ENCODE data around the gene TLDC2. TPM values are rescaled to one million over a fixed set of nuclear protein-coding genes. Genes with fewer than 3 reads are reported as not detected.
A peak's percentile ranks its signal among the peaks of the same experiment; 100 is the strongest.

Gene TLDC2
- total RNA-seq, 1 experiment from 2014 or later: 1.1 TPM

- intact Hi-C loops (cut with micrococcal nuclease; ENCODE audit: unreplicated experiment): loop anchor here (2.0 to 10.0 kb wide), 4 partner anchors 53 to 275 kb away; partner anchors contain the start of gene DSN1
- Mint-ChIP-seq H3K4me1 (ENCODE audit: low read depth, unreplicated experiment) (peaks cover 44% of the 10 kb centered on the region), H3K4me3 (ENCODE audit: low read depth, unreplicated experiment) (no peak overlapping the region)
These were observed 11.8 kb downstream of the TLDC2 start for GRCh38 chr20:36887752-36888090.

GRCh38 chr20:36888880-36889516 is 13.1 kb downstream of the TLDC2 start:
- TF ChIP-seq, protein P1, sequence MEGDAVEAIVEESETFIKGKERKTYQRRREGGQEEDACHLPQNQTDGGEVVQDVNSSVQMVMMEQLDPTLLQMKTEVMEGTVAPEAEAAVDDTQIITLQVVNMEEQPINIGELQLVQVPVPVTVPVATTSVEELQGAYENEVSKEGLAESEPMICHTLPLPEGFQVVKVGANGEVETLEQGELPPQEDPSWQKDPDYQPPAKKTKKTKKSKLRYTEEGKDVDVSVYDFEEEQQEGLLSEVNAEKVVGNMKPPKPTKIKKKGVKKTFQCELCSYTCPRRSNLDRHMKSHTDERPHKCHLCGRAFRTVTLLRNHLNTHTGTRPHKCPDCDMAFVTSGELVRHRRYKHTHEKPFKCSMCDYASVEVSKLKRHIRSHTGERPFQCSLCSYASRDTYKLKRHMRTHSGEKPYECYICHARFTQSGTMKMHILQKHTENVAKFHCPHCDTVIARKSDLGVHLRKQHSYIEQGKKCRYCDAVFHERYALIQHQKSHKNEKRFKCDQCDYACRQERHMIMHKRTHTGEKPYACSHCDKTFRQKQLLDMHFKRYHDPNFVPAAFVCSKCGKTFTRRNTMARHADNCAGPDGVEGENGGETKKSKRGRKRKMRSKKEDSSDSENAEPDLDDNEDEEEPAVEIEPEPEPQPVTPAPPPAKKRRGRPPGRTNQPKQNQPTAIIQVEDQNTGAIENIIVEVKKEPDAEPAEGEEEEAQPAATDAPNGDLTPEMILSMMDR (IDR thresholded peaks at IDR 0.05; ENCODE audit: unreplicated experiment): no peak
- BruUV-seq (replicated peaks): no TSS peak
- CTCF ChIA-PET: interaction anchor here (1.2 kb wide), 1 partner anchor 116 kb away, joined by 3 read pairs; the partner anchor contains the start of gene DSN1
- Mint-ChIP-seq H3K27ac (ENCODE audit: unreplicated experiment) (no peak overlapping the region), H3K27me3 (ENCODE audit: unreplicated experiment) (no peaks in the 10 kb centered on the region), H3K4me1 (ENCODE audit: low read depth, unreplicated experiment) (peaks cover 31% of the 10 kb centered on the region), H3K4me3 (ENCODE audit: low read depth, unreplicated experiment) (no peak overlapping the region), H3K36me3 (ENCODE audit: insufficient read depth, unreplicated experiment) (peaks cover 6% of the 10 kb centered on the region), H3K9me3 (ENCODE audit: low read depth, unreplicated experiment) (no peaks in the 10 kb centered on the region)
- intact Hi-C loops (cut with micrococcal nuclease; ENCODE audit: unreplicated experiment): loop anchor here (5.0 to 10.0 kb wide), 3 partner anchors 54 to 277 kb away; partner anchors contain the start of gene DSN1
- no peak for DNase-seq

More at GRCh38 chr20:36887752-36888090, 11.8 kb downstream of the TLDC2 start:
- Mint-ChIP-seq H3K9me3 (ENCODE audit: low read depth, unreplicated experiment) (no peaks in the 10 kb centered on the region), H3K36me3 (ENCODE audit: insufficient read depth, unreplicated experiment) (peaks cover 6% of the 10 kb centered on the region), H3K27ac (ENCODE audit: unreplicated experiment) (no peak overlapping the region), H3K27me3 (ENCODE audit: unreplicated experiment) (no peaks in the 10 kb centered on the region)
- CTCF ChIA-PET: interaction anchor here (0.6 to 2.0 kb wide), 3 partner anchors 79 to 114 kb away, joined by 3 to 10 read pairs (median 3); partner anchors contain the start of gene DSN1
- TF ChIP-seq, protein P1 (IDR thresholded peaks at IDR 0.05; ENCODE audit: unreplicated experiment): no peak
- DNase-seq: no peak
- BruUV-seq (replicated peaks): no TSS peak

- Mint-ChIP-seq H3K4me3 (ENCODE audit: low read depth, unreplicated experiment) (no peak overlapping the region), H3K27me3 (ENCODE audit: unreplicated experiment) (no peaks in the 10 kb centered on the region), H3K4me1 (ENCODE audit: low read depth, unreplicated experiment) (peaks cover 19% of the 10 kb centered on the region), H3K27ac (ENCODE audit: unreplicated experiment) (no peak overlapping the region), H3K9me3 (ENCODE audit: low read depth, unreplicated experiment) (no peaks in the 10 kb centered on the region), H3K36me3 (ENCODE audit: insufficient read depth, unreplicated experiment) (peaks cover 2% of the 10 kb centered on the region)
- intact Hi-C loops (cut with micrococcal nuclease; ENCODE audit: unreplicated experiment): no loop called here
- no peak for DNase-seq
- CTCF ChIA-PET: no interaction called here
- TF ChIP-seq, protein P1 (IDR thresholded peaks at IDR 0.05; ENCODE audit: unreplicated experiment): no peak
- BruUV-seq (replicated peaks): TSS peak; percentile 32
These were observed 14.6 kb downstream of the TLDC2 start for GRCh38 chr20:36890586-36890985.

- H3K4me1 Mint-ChIP-seq (ENCODE audit: low read depth, unreplicated experiment): peaks cover 13% of the 10 kb centered on the region
- CTCF ChIA-PET: no interaction called here
- TF ChIP-seq, protein P1 (IDR thresholded peaks at IDR 0.05; ENCODE audit: unreplicated experiment): no peak
These were observed 15.3 kb downstream of the TLDC2 start for GRCh38 chr20:36891211-36891610.

More at GRCh38 chr20:36891211-36891610, 15.3 kb downstream of the TLDC2 start:
- no peaks in the 10 kb centered on the region for H3K36me3 Mint-ChIP-seq (ENCODE audit: insufficient read depth, unreplicated experiment)
- BruUV-seq (replicated peaks): no TSS peak
- no peaks in the 10 kb centered on the region for H3K9me3 Mint-ChIP-seq (ENCODE audit: low read depth, unreplicated experiment)
- H3K27ac Mint-ChIP-seq (ENCODE audit: unreplicated experiment): no peak overlapping the region
- intact Hi-C loops (cut with micrococcal nuclease; ENCODE audit: unreplicated experiment): no loop called here
- H3K27me3 Mint-ChIP-seq (ENCODE audit: unreplicated experiment): no peaks in the 10 kb centered on the region
- H3K4me3 Mint-ChIP-seq (ENCODE audit: low read depth, unreplicated experiment): no peak overlapping the region
- no peak for DNase-seq

All from Calu3 (cell line).